Stimulated activated CD4-positive, alpha-beta T cell treated with anti-CD3 and anti-CD28 coated beads, Interleukin-15, amount 100 ng/mL, for 1 hour (primary cell): ENCODE data around the gene SGF29.
"Not testable (repeated sequence)": the region's sequence is repeated elsewhere in the genome, so short reads cannot be mapped to it uniquely, and the experiment has no call there.

ENCODE experiments used
- DNase-seq, 2 donors: peaks; one replicate each; pipeline ENCODE4 v3.0.0-alpha.2; 2020; ENCODE audit warnings: low read depth in 1 of 2, low spot score in 1 of 2

Gene SGF29

GRCh38 chr16:28592979-28593553 is 39.3 kb downstream of the SGF29 start:
- DNase-seq: no peak

DNA sequence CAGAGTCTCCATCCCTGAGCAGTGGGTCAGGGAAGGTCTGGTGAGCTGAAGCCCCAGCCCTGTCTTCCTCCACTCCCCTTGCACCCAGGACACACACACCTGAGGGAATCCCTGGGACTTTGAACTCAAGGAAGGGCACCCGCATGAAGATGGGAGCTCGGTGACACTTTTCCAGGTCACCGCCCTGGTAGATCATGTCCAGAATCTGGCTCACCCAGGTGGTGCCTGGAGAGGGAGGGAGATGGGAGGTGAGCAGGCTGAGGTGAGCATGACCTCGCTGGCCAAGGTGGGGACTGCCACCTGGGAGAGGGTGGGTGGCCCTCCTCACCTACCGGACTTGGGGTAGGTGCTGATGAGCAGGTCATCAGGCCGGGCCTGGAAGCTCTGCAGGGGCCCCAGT is 41.7 kb downstream of the SGF29 start:
- DNase-seq: not testable (repeated sequence)

DNA sequence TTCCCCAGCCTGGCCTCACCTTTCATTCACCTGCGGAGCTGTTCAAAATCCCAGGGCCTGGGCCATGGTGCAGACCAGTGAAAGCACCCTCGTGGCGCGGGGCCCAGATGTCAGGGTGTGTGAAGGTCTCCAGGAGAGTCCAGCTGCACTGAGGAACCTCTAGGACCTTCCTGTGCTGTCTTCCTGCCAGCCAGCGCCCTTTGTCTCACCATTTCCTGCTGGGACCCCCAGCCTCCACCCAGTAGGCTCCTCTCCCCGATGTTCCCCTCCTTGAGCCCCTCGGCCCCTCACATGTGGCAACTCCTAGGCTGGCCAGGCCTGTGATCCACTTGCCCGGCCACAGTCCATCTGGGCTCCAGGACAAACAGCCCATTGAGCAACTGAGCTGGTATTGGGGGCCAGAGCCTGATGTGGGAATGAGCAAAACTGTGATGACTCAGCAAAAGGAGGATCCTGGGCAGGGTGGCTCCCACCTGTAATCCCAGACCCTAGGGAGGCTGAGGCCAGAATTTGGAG is 42.5 kb downstream of the SGF29 start:
- DNase-seq: no peak

DNA sequence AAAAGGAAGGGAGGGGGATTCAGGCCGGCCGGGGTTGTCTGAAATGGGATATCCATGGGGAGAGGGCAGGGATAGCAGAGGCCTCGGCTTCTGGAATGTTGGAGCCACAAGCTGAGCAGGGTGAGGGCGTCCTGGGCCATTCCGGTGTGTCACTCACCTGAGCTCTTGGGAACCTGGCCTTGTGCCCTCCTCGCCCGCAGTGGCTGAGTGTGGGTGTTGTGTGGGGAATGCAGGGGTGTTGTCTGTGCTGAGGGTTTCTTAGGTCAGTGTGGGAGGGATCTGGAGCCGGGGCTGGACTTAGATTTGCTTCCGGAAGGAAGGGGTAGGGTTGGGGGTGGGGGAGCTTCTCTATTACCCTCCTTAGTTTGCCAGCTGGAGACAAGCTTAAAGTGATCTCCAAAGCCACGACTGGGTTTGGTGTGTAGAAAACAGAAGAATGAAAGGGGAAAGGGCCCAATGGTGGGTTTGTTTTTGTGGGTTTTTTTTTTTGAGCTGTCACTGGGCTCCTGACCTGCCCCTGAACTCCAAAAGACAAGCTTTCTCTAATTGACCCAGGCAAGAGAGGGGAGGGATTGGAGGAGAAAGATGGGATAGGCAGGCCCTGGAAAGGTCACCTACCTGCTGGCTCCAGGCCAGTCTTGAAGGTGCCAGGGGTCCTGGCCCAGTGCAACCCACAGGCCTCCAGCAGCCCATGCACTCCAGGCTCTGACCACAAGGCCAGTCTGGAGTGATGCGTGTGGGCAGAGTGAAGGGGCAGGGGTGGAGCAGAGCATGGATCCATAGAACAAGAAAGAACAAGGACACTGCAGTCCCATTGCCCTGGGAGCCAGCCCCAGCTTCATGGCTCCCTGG is 43.3 kb downstream of the SGF29 start, which contains the start of gene SULT1A2:
SULT1A2 (minus strand) TSS at position 211 of the 852 bp plus-strand sequence. CDS start 1,120 bp downstream, outside the sequence.
- DNase-seq: no peak

- no peak for DNase-seq
These were observed 44.1 kb downstream of the SGF29 start for GRCh38 chr16:28597692-28598261.

DNA sequence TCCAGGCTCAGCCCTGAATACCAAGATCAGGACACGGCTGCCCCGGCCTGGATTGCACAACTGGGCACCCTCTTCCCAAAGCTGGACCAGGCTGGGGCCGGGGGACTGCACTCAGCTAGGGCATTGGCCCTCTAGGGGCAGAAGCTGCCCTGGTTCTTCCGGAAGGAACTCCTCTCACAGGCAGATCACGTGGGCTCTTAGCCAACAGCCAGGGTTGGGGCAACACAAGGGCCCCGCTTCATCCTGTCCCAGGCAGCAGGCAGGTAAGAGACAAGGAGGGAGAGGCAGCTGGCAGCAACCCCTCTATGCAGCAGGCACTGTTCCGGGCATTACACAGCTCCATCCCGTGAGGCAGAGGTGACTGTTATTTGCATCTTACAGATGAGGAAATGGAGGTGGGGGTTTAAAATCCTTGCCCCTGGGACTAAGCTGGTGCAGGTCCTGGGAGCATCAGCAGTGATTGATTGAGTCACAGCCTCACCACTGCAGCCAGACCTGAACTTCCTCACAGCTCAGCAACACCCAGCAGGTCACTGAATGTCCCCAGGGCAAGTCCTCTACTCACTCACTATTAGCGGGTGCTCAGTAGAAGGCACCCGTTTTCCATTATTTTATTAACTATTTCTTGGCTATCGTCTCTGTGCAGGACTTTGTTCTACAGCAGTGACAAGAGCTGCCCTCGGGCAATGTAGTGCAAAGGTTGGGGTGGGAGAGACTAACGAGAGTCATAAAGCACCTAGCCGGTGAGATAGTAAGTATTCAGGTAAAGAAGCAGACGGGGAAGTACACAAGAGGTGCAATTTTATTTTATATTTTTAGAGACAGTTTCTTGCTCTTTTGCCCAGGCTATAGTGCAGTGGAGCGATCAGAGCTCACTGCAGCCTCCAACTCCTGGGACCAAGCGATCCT is 45.9 kb downstream of the SGF29 start:
- not testable (repeated sequence) for DNase-seq

- DNase-seq: not testable (repeated sequence)
These were observed 47.2 kb downstream of the SGF29 start for GRCh38 chr16:28600965-28601364.

DNA sequence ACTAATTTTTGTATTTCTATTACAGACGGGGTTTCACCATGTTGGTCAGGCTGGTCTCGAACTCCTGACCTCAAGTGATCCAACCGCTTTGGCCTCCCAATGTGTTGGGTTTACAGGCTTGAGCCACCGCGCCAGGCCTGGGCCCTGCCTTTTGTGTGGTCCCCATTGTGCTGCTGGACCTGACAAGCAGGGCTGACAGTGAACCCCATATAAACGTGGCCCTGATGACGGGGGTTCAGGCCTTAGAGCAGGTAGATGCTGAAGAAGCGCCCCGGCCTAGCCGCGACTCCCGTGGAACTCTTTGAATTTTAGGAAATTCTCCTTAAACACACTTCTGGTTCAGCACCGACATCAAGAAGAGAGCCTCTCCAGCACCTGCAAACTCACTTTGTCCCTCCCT is 47.9 kb downstream of the SGF29 start:
- not testable (repeated sequence) for DNase-seq

DNA sequence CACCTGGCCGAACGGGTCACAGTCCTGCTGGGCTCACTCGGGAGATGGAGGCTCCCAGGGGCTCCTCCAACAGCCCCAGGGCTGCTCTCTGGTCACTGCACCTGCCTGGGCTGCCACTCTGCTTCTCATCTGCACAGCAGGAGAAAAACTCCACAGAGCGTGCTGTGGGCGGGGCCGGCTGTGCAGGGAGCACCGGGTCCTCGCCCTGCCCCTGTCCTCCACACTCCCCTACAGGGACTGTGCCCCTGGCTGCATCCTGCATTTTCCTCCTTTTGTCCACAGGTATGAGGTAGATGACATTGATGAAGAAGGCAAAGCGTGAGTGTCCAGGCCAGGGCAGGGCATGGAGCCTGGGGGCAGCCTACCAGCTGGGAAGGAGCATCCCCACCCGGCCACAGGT is 48.3 kb downstream of the SGF29 start:
- not testable (repeated sequence) for DNase-seq

DNA sequence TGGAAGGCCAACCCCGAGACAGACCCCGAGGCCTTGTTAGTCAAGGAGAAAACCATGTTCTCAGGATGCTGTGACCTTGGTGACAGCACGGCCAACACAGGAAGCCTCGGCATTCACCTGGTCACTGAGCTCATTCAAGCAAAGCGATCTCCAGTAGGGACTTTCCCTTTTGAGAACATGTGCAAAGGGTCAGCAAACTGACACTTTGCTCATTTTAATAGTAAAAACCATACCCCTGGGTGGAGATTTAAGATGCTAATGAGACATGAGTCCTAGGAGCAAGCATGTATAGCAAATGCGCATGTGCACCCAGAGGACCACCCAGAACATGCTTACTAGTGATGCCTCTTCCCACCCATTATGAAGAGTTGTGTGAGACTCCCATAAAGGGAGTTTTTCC is 48.8 kb downstream of the SGF29 start:
- no peak for DNase-seq

DNA sequence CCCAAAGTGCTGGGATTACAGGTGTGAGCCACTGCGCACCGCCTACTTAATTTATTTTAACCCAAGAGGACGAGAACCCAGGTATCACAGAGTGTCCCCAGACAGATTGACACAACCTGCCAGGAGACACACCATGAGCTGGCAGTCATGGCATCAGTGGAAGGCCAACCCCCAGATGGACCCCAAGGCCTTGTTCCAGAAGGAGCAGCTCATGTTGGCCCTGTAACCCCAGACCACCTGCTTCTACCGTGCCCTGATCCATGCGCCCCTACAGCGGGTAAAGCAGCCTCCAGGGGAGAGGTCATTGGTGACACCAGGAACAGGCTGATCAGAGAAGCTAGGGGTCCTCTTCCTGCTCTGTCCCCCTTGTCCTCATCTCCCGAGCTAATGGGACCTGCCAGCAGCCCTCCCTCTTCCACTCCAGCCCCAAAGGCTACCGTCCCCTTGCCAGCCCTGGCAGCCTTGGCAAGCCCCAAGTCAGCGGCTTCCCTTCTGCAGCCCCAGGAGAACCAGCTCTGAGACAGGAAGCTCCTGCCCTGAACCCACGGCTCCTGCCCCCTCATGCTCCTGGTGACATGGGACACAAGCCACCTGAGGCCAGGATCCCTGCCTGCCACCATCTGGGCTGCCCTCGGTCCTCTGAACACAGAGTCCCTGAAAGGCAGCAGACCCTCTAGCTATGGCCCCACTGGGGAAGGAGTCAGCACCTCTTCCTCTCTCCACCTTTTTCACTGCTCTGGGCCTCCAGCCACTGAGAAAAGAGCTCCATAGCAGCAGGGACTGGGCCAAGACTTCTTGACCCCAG is 49.9 kb downstream of the SGF29 start:
- DNase-seq: no peak

GRCh38 chr16:28604186-28604565 is 50.5 kb downstream of the SGF29 start:
- no peak for DNase-seq

DNA sequence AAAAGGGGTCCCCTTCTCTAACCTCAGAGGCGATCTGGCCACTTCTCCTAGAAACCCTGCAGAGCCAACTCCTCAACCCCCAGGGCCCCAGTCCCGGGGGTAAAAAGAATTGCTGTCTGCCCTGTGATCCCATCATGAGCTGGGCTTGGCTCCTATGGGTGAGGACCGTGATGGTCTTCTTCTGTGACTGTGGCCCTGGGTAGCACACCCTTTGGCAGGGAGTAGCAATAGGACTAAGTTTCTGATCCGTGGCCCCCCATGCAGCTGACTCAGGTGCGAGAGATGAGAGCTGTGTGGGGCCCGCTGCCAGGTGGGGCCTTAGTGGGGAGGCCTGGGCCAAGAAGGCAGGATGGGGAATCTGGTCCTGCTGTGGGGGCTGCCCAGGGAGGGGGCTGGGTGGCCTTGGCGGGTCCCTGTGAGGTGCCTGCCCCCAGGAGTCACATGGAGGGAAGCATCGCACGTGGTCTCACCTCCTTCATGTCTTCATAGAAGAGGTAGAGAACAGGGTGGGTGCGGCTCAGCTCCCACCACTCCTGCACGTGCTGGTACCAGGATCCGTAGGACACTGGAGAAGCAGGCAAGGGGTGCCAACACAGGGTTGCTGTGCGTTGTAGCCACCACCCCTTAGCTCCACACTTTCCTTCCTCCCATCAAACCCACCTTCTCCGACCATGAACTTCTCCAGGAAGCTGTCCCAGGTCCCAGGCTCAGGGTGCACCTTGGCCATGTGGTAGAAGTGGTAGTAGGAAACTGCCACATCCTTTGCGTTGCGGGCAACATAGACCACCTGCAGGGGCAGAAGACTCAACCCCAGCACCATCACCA is 52.8 kb downstream of the SGF29 start:
- no peak for DNase-seq

- no peak for DNase-seq
These were observed 53.5 kb downstream of the SGF29 start for GRCh38 chr16:28607116-28607623.

- not testable (repeated sequence) for DNase-seq
These were observed 54.2 kb downstream of the SGF29 start for GRCh38 chr16:28607681-28608495.

GRCh38 chr16:28608496-28608808 is 54.7 kb downstream of the SGF29 start:
- not testable (repeated sequence) for DNase-seq

GRCh38 chr16:28608867-28609596 is 55.3 kb downstream of the SGF29 start:
- not testable (repeated sequence) for DNase-seq
